GM06990 (cell line): ENCODE data around the gene PDZD2.

Source experiments
- DNase-seq: peaks from one replicate; pipeline ENCODE4 v3.0.0-alpha.2; 2011; ENCODE audit not compliant: insufficient read length; ENCODE audit errors: extremely low read depth
- H3K27me3 ChIP-seq: replicated peaks from 2 replicates; pipeline ENCODE4 v1.6.0; 2011; ENCODE audit warnings: low read length; ENCODE audit not compliant: control insufficient read depth, insufficient read depth
- H3K36me3 ChIP-seq: 2 replicates; pipeline ENCODE4 v1.5.1; 2011; ENCODE audit warnings: low read length; ENCODE audit not compliant: control insufficient read depth, insufficient read depth
- H3K4me3 ChIP-seq: replicated peaks from 2 replicates; pipeline ENCODE4 v1.5.1; 2011; ENCODE audit warnings: low read depth, mild to moderate bottlenecking, control low read depth, low read length
- TF ChIP-seq, protein P1 (sequence below): IDR thresholded peaks from 2 replicates; pipeline ENCODE4 v1.5.1; 2011; ENCODE audit warnings: low read length, control low read depth, mild to moderate bottlenecking, inconsistent platforms; ENCODE audit not compliant: insufficient read depth, poor library complexity, severe bottlenecking

PDZD2 gene

GRCh38 chr5:31935496-31936369 is 296.8 kb downstream of the PDZD2 start:
- TF ChIP-seq, protein P1, sequence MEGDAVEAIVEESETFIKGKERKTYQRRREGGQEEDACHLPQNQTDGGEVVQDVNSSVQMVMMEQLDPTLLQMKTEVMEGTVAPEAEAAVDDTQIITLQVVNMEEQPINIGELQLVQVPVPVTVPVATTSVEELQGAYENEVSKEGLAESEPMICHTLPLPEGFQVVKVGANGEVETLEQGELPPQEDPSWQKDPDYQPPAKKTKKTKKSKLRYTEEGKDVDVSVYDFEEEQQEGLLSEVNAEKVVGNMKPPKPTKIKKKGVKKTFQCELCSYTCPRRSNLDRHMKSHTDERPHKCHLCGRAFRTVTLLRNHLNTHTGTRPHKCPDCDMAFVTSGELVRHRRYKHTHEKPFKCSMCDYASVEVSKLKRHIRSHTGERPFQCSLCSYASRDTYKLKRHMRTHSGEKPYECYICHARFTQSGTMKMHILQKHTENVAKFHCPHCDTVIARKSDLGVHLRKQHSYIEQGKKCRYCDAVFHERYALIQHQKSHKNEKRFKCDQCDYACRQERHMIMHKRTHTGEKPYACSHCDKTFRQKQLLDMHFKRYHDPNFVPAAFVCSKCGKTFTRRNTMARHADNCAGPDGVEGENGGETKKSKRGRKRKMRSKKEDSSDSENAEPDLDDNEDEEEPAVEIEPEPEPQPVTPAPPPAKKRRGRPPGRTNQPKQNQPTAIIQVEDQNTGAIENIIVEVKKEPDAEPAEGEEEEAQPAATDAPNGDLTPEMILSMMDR = no peak
- DNase-seq = no peak
- no peak overlapping the region for H3K4me3 ChIP-seq
- no peaks in the 10 kb centered on the region; the same call in none of the 2 replicates for H3K27me3 ChIP-seq
- no peaks in the 10 kb centered on the region for H3K36me3 ChIP-seq

DNA sequence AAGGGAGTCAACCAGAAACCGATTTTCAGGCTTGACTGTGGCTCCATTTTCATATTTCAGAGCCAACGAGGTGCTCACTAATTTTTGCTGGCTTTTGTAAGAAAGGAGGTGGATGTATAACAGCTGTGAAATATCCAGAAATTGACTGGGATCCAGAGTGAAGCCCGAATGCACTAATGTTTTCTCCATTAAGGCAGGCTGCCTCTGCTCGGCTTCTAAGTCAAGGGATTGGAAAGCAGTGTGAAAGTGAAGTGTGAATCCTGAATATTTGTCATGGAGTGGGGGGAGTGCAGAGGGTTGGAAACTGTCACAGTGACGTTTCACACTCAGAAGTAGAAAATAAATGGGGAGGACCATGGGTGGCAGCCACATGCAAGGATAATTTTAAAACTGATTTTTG is 297.8 kb downstream of the PDZD2 start:
- TF ChIP-seq, protein P1 = no peak
- Histone ChIP-seq H3K4me3 (no peak overlapping the region), H3K27me3 (no peaks in the 10 kb centered on the region; the same call in none of the 2 replicates), H3K36me3 (no peaks in the 10 kb centered on the region)
- DNase-seq = no peak

DNA sequence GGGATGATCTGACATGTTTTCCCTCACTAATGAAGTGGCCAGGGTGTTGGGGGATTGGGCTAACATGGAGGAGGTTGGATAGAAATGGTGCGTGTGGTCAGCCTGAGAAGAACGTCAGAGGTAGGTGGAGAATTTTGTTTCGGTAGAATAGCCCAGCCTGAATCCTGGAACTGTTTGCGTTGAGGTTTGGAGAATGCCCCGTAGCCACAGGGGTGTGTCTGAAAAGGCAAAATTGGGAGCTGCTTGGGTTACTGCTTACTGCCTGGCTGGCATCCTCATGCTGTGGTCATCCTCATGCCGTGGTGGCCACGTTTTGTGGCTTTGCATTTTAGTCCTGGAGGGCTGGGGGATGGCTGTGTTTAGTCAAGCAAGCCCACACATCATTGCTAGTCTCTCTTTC is 298.3 kb downstream of the PDZD2 start:
- TF ChIP-seq, protein P1 = no peak
- Histone ChIP-seq H3K36me3 (no peaks in the 10 kb centered on the region), H3K4me3 (no peak overlapping the region), H3K27me3 (no peaks in the 10 kb centered on the region; the same call in none of the 2 replicates)
- no peak for DNase-seq

GRCh38 chr5:31937703-31938102 is 298.8 kb downstream of the PDZD2 start:
- TF ChIP-seq, protein P1 = no peak

DNA sequence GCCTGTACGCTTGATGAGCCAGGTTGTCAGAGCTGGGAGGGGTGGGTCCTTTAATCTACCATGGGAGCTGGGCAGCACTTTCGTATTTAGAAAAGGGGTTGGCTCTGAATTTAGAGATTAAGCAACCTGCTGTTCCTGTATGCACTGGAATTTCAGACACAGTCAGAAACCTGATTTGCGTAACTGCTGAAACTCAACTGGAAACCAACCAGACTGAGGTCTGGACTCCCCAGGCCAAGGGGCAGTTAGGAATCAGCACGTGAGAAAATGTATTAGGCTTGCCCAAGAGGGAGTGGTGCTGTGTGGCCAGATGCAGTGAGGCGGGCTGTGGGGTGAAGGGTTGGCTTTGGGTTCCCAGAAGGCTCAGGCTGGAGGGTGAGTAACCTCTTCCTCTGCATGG is 300.2 kb downstream of the PDZD2 start:
- no peak overlapping the region for H3K4me3 ChIP-seq
- H3K36me3 ChIP-seq = no peaks in the 10 kb centered on the region
- H3K27me3 ChIP-seq = no peaks in the 10 kb centered on the region; the same call in none of the 2 replicates
- TF ChIP-seq, protein P1 = no peak
- no peak for DNase-seq

More at GRCh38 chr5:31937703-31938102, 298.8 kb downstream of the PDZD2 start:
- Histone ChIP-seq H3K36me3 (no peaks in the 10 kb centered on the region), H3K27me3 (no peaks in the 10 kb centered on the region; the same call in none of the 2 replicates), H3K4me3 (no peak overlapping the region)
- no peak for DNase-seq
